ENCODE results near the gene TNFRSF14. TPM values are rescaled to one million over a fixed set of nuclear protein-coding genes. Genes with fewer than 3 reads are reported as not detected.

The TNFRSF14 gene
- total RNA-seq, 4 donors from 2014 or later: 3.4 to 11.5 (median 5.0) TPM

GRCh38 chr1:2535455-2535854, 20.7 kb upstream of the TNFRSF14 start:
- H3K4me1 ChIP-seq: peaks cover 18 to 25% of the 10 kb centered on the region in 2 donors
- in situ Hi-C loops (cut with MboI; ENCODE audit: low sequenced_read_pairs in 4 of 4) (loop anchor here in 1 of 4 donors (25.0 kb wide), 1 partner anchor 323 kb away; no protein-coding TSS in a partner anchor), intact Hi-C loops (cut with DNase I; ENCODE audit: low total_unique reads) (no loop called here)
- H3K27me3 ChIP-seq: peaks cover 6 to 8% (median 8%) of the 10 kb centered on the region in 3 donors
- H3K9me3 ChIP-seq: no peaks in the 10 kb centered on the region
- H3K36me3 ChIP-seq: no peaks in the 10 kb centered on the region
- DNase-seq (no peak), ATAC-seq (no peak)
- H3K27ac ChIP-seq: no peak overlapping the region
- TF ChIP-seq CTCF (IDR thresholded peaks at IDR 0.05 in 4 of 5, conservative IDR thresholded peaks at IDR 0.05 in 1 of 5) (no peak), POLR2A (IDR thresholded peaks at IDR 0.05) (no peak)
- H3K4me3 ChIP-seq: no peak overlapping the region

GRCh38 chr1:2535981-2536380, 20.2 kb upstream of the TNFRSF14 start:
- peaks cover 8 to 13% (median 11%) of the 10 kb centered on the region in 3 donors for H3K27me3 ChIP-seq
- no peak for ATAC-seq

GRCh38 chr1:2537784-2538115, 18.4 kb upstream of the TNFRSF14 start:
- H3K4me3 ChIP-seq: no peak overlapping the region
- in situ Hi-C loops (cut with MboI; ENCODE audit: low sequenced_read_pairs in 4 of 4) (loop anchor here in 1 of 4 donors (25.0 kb wide), 1 partner anchor 325 kb away; no protein-coding TSS in a partner anchor), intact Hi-C loops (cut with DNase I; ENCODE audit: low total_unique reads) (no loop called here)
- TF ChIP-seq CTCF (IDR thresholded peaks at IDR 0.05 in 4 of 5, conservative IDR thresholded peaks at IDR 0.05 in 1 of 5) (no peak), POLR2A (IDR thresholded peaks at IDR 0.05) (no peak)
- DNase-seq (no peak), ATAC-seq (no peak)
- no peak overlapping the region for H3K27ac ChIP-seq
- no peaks in the 10 kb centered on the region for H3K36me3 ChIP-seq
- H3K27me3 ChIP-seq: peaks cover 15 to 18% (median 16%) of the 10 kb centered on the region in 3 donors
- H3K4me1 ChIP-seq: peaks cover 0 to 2% of the 10 kb centered on the region in 2 donors
- H3K9me3 ChIP-seq: no peaks in the 10 kb centered on the region

More at GRCh38 chr1:2535981-2536380, 20.2 kb upstream of the TNFRSF14 start:
- intact Hi-C loops (cut with DNase I; ENCODE audit: low total_unique reads) (no loop called here), in situ Hi-C loops (cut with MboI; ENCODE audit: low sequenced_read_pairs in 4 of 4) (loop anchor here in 1 of 4 donors (25.0 kb wide), 1 partner anchor 324 kb away; no protein-coding TSS in a partner anchor)
- no peaks in the 10 kb centered on the region for H3K36me3 ChIP-seq
- no peak overlapping the region for H3K27ac ChIP-seq
- no peak for DNase-seq
- H3K9me3 ChIP-seq: no peaks in the 10 kb centered on the region
- TF ChIP-seq CTCF (IDR thresholded peaks at IDR 0.05 in 4 of 5, conservative IDR thresholded peaks at IDR 0.05 in 1 of 5): no peak
- peaks cover 13 to 20% of the 10 kb centered on the region in 2 donors for H3K4me1 ChIP-seq
- no peak overlapping the region for H3K4me3 ChIP-seq

GRCh38 chr1:2538376-2538775, 17.8 kb upstream of the TNFRSF14 start:
- no peak overlapping the region for H3K27ac ChIP-seq
- intact Hi-C loops (cut with DNase I; ENCODE audit: low total_unique reads): no loop called here
- in situ Hi-C loops (cut with MboI; ENCODE audit: low sequenced_read_pairs in 4 of 4): loop anchor here in 1 of 4 donors (25.0 kb wide), 1 partner anchor 326 kb away; no protein-coding TSS in a partner anchor
- peaks cover 15 to 22% (median 21%) of the 10 kb centered on the region in 3 donors for H3K27me3 ChIP-seq
- no peaks in the 10 kb centered on the region for H3K4me1 ChIP-seq
- DNase-seq (no peak), ATAC-seq (no peak)
- no peak overlapping the region for H3K4me3 ChIP-seq
- H3K36me3 ChIP-seq: no peaks in the 10 kb centered on the region
- no peaks in the 10 kb centered on the region for H3K9me3 ChIP-seq
- TF ChIP-seq CTCF (IDR thresholded peaks at IDR 0.05 in 4 of 5, conservative IDR thresholded peaks at IDR 0.05 in 1 of 5) (no peak), POLR2A (IDR thresholded peaks at IDR 0.05) (no peak)

GRCh38 chr1:2538872-2539271, 17.3 kb upstream of the TNFRSF14 start:
- Histone ChIP-seq H3K4me1 (peaks cover 0 to under 1% of the 10 kb centered on the region in 2 donors), H3K27ac (no peak overlapping the region), H3K9me3 (no peaks in the 10 kb centered on the region), H3K36me3 (no peaks in the 10 kb centered on the region), H3K27me3 (peaks cover 15 to 27% (median 23%) of the 10 kb centered on the region in 3 donors), H3K4me3 (no peak overlapping the region)
- DNase-seq (no peak), ATAC-seq (no peak)
- intact Hi-C loops (cut with DNase I; ENCODE audit: low total_unique reads): no loop called here
- TF ChIP-seq CTCF (IDR thresholded peaks at IDR 0.05 in 4 of 5, conservative IDR thresholded peaks at IDR 0.05 in 1 of 5) (no peak), POLR2A (IDR thresholded peaks at IDR 0.05) (no peak)
- in situ Hi-C loops (cut with MboI; ENCODE audit: low sequenced_read_pairs in 4 of 4): loop anchor here in 1 of 4 donors (25.0 kb wide), 1 partner anchor 327 kb away; no protein-coding TSS in a partner anchor
